ENCODE results near the gene USP6.
"Not testable (repeated sequence)": the region's sequence is repeated elsewhere in the genome, so short reads cannot be mapped to it uniquely, and the experiment has no call there.

GRCh38 chr17:5175027-5175426, 59.2 kb downstream of the USP6 start:
- TF ChIP-seq CTCF, POLR2A (IDR thresholded peaks at IDR 0.05): not testable (repeated sequence)
